ENCODE results near the gene SCAI. TPM values are rescaled to one million over a fixed set of nuclear protein-coding genes. Genes with fewer than 3 reads are reported as not detected.

The SCAI gene
- total RNA-seq, 2 donors from 2014 or later: 6.7 to 7.6 TPM

DNA sequence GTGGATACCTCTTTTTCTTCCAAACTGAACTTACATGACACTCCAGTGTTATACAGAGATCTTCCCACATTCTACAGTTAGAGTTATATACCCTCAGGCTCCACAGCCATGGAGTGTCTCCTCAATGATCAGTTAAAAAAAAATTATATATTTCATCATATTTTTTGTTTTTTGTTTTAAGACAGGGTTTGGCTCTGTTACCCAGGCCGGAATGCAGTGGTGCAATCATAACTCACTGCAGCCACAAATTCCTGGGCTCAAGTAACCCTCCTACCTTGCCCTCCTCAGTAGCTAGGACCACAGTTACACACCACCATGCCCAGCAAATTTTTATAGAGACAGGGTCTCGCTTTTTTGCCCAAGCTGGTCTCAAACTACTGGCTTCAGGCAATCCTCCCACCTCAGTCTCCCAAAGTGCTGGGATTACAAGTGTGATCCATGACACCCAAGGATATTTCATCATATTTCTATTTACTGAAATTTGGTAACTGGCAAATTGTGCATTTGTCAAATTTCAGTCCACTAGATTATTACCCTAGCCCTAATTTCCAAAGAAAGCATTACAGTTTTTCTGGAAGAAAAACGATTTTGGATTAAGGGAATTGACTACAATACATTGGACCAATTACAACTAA is 18.1 kb upstream of the SCAI start:
- Histone ChIP-seq H3K36me3 (replicated peaks in 1 of 2; ENCODE audit: insufficient read depth in 1 of 2, low read depth in 2 of 2) (no peaks in the 10 kb centered on the region), H3K27me3 (no peaks in the 10 kb centered on the region), H3K9me3 (no peaks in the 10 kb centered on the region), H3K4me1 (no peaks in the 10 kb centered on the region), H3K4me3 (no peak overlapping the region), H3K27ac (no peak overlapping the region)
- no peak for ATAC-seq
- DNase-seq: no peak
- TF ChIP-seq, protein P1, sequence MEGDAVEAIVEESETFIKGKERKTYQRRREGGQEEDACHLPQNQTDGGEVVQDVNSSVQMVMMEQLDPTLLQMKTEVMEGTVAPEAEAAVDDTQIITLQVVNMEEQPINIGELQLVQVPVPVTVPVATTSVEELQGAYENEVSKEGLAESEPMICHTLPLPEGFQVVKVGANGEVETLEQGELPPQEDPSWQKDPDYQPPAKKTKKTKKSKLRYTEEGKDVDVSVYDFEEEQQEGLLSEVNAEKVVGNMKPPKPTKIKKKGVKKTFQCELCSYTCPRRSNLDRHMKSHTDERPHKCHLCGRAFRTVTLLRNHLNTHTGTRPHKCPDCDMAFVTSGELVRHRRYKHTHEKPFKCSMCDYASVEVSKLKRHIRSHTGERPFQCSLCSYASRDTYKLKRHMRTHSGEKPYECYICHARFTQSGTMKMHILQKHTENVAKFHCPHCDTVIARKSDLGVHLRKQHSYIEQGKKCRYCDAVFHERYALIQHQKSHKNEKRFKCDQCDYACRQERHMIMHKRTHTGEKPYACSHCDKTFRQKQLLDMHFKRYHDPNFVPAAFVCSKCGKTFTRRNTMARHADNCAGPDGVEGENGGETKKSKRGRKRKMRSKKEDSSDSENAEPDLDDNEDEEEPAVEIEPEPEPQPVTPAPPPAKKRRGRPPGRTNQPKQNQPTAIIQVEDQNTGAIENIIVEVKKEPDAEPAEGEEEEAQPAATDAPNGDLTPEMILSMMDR (IDR thresholded peaks at IDR 0.05): no peak
- no peak for TF ChIP-seq POLR2A (IDR thresholded peaks at IDR 0.05)
- 68 to 81% methylated on average over 3 of the region's 3 CpGs for WGBS, 2 donors
- intact Hi-C loops (cut with DNase I): no loop called here

DNA sequence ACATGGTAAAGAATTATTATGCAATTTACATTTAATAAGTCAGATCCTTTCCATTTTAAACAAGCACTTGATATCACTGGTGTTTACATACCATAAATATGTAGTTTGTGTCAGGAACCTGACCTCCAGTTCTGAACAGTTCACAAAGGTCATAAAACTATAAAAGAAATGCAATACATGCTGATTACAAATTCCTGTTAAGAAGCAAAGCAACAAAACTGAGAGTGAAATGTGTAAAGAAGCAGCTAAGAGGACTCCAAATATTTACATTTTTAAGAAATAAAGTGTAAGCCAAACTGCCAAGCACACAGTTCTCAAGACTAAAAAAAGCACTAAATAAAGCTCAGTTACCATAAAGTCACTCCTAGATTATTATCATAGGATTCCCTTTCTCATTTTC is 17.4 kb upstream of the SCAI start:
- no peaks in the 10 kb centered on the region for H3K27me3 ChIP-seq
- no peaks in the 10 kb centered on the region for H3K36me3 ChIP-seq (replicated peaks in 1 of 2; ENCODE audit: insufficient read depth in 1 of 2, low read depth in 2 of 2)
- no peak overlapping the region for H3K27ac ChIP-seq
- no peaks in the 10 kb centered on the region for H3K4me1 ChIP-seq
- DNase-seq (no peak), ATAC-seq (no peak)
- no peaks in the 10 kb centered on the region for H3K9me3 ChIP-seq
- intact Hi-C loops (cut with DNase I): no loop called here
- TF ChIP-seq, protein P1 (IDR thresholded peaks at IDR 0.05): no peak
- no peak for TF ChIP-seq POLR2A (IDR thresholded peaks at IDR 0.05)
- H3K4me3 ChIP-seq: no peak overlapping the region

DNA sequence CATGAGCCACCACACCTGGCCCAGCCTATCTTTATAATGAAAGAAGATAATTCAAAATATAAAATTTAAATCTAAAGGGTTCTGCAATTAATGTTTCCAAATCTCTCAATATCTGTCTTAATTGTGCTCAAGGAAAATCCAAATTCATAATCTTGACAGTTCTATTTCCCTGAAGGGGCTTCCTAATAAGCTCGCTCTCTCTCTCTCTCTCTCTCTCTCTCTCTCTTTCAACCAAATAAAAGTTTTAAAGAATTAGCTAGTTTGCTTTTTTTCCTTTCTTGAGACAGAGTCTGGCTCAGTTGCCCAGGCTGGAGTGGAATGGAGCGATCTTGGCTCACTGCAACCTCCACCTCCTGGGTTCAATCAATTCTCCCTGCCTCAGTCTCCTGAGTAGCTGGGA is 13.2 kb upstream of the SCAI start:
- Histone ChIP-seq H3K9me3 (no peaks in the 10 kb centered on the region), H3K4me1 (no peaks in the 10 kb centered on the region), H3K4me3 (no peak overlapping the region), H3K27ac (no peak overlapping the region), H3K27me3 (no peaks in the 10 kb centered on the region), H3K36me3 (replicated peaks in 1 of 2; ENCODE audit: insufficient read depth in 1 of 2, low read depth in 2 of 2) (peaks cover 0 to 13% of the 10 kb centered on the region in 2 donors)
- intact Hi-C loops (cut with DNase I): no loop called here
- 70 to 96% methylated on average over 2 of the region's 2 CpGs for WGBS, 2 donors
- ATAC-seq: no peak
- TF ChIP-seq, protein P1 (IDR thresholded peaks at IDR 0.05): no peak
- TF ChIP-seq POLR2A (IDR thresholded peaks at IDR 0.05): no peak
- DNase-seq: no peak

DNA sequence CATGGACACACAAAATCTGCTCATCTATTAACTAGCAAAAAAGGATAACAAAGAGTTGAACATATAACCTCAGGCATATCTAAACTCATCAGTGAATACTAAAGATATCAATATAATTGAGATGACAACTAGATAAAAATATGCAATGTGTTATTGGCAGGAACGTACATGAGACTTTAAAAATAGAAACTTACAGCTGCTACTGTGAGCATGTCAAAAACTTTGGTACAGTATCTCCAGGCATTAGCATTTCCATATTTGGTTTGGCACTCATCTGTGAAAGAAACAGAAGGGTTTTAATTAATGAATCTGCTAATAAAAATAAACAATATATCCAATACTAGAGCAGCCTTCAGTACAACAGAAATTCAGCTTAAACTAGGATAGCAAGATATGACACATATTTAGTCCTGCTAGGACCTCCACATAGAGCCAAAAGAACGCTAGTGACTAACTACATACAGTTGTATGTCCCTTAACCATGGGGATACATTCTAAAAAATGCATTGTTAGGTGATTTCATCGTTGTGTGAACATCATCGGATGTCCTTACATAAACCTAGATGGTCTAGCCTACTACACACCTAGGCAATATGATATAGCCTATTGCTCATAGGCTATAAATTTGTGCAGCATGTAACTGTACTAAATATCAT is 10.5 kb upstream of the SCAI start:
- intact Hi-C loops (cut with DNase I): no loop called here
- TF ChIP-seq, protein P1 (IDR thresholded peaks at IDR 0.05): no peak
- TF ChIP-seq POLR2A (IDR thresholded peaks at IDR 0.05): no peak
- Histone ChIP-seq H3K36me3 (replicated peaks in 1 of 2; ENCODE audit: insufficient read depth in 1 of 2, low read depth in 2 of 2) (peaks cover 0 to 22% of the 10 kb centered on the region in 2 donors), H3K9me3 (no peaks in the 10 kb centered on the region), H3K27me3 (no peaks in the 10 kb centered on the region), H3K4me1 (no peaks in the 10 kb centered on the region), H3K4me3 (no peak overlapping the region), H3K27ac (no peak overlapping the region)
- ATAC-seq (no peak), DNase-seq (no peak)
- WGBS, 2 donors: 85 to 86% methylated on average over 4 of the region's 4 CpGs

DNA sequence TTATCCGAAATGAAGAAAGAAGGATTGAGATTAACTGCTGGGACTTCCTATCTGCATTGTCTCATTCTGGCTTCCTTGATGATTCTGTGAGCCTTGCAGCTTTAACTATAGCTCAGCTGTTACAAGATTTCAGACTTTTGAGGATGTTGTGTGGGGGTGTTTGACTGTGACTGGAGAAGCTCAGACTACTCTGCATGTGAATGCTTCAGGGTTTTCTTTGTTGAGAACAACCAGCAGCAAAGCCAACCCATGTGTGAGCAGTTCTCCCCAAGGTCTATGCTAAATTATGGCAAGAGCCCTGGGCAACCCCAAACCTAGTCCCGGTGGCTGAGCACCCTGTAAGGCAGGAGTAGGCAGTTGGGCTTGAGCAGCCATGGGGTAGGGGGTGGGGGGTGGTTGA is 8.4 kb upstream of the SCAI start:
- Histone ChIP-seq H3K27ac (no peak overlapping the region), H3K27me3 (no peaks in the 10 kb centered on the region), H3K4me1 (no peaks in the 10 kb centered on the region), H3K36me3 (replicated peaks in 1 of 2; ENCODE audit: insufficient read depth in 1 of 2, low read depth in 2 of 2) (peaks cover 0 to 22% of the 10 kb centered on the region in 2 donors), H3K9me3 (no peaks in the 10 kb centered on the region), H3K4me3 (no peak overlapping the region)
- WGBS, 2 donors: 90 to 94% methylated on average over 2 of the region's 2 CpGs
- DNase-seq (no peak), ATAC-seq (no peak)
- TF ChIP-seq, protein P1 (IDR thresholded peaks at IDR 0.05): no peak
- TF ChIP-seq POLR2A (IDR thresholded peaks at IDR 0.05): no peak
- intact Hi-C loops (cut with DNase I): no loop called here
